ENCODE results near the gene PACS1.
"Not testable (repeated sequence)": the region's sequence is repeated elsewhere in the genome, so short reads cannot be mapped to it uniquely, and the experiment has no call there.

Gene PACS1

GRCh38 chr11:66263231-66263630 lies 193.2 kb downstream of the PACS1 start:
- no peak for DNase-seq

- DNase-seq: no peak
Observed at GRCh38 chr11:66263785-66264184, 193.7 kb downstream of the PACS1 start.

GRCh38 chr11:66264383-66264782 lies 194.3 kb downstream of the PACS1 start:
- DNase-seq: no peak

GRCh38 chr11:66264914-66265313 lies 194.8 kb downstream of the PACS1 start:
- DNase-seq: no peak

GRCh38 chr11:66265531-66266377 lies 195.7 kb downstream of the PACS1 start:
- DNase-seq: no peak

- DNase-seq: no peak
Observed at GRCh38 chr11:66266378-66267038, 196.4 kb downstream of the PACS1 start.

- DNase-seq: no peak
Observed at GRCh38 chr11:66267039-66267378, 196.9 kb downstream of the PACS1 start.

- peak; percentile 58 for DNase-seq
Observed at GRCh38 chr11:66267379-66268243, 197.5 kb downstream of the PACS1 start.

- peak; percentile 99 for DNase-seq
Observed at GRCh38 chr11:66268244-66268951, 198.3 kb downstream of the PACS1 start, which contains the start of gene RAB1B. Gene RAB1B (plus strand): TSS chr11:66268639. CDS start chr11:66268680, 41 bp downstream.

GRCh38 chr11:66268952-66269905 lies 199.2 kb downstream of the PACS1 start:
- DNase-seq: no peak

- DNase-seq: no peak
Observed at GRCh38 chr11:66271816-66272215, 201.7 kb downstream of the PACS1 start.

GRCh38 chr11:66272596-66272995 lies 202.5 kb downstream of the PACS1 start:
- no peak for DNase-seq

GRCh38 chr11:66274219-66274618 lies 204.1 kb downstream of the PACS1 start:
- DNase-seq: no peak

GRCh38 chr11:66275396-66275795 lies 205.3 kb downstream of the PACS1 start:
- no peak for DNase-seq

- DNase-seq: no peak
Observed at GRCh38 chr11:66275984-66276612, 206.0 kb downstream of the PACS1 start.

GRCh38 chr11:66276619-66277018 lies 206.5 kb downstream of the PACS1 start:
- not testable (repeated sequence) for DNase-seq

- not testable (repeated sequence) for DNase-seq
Observed at GRCh38 chr11:66277064-66277463, 207.0 kb downstream of the PACS1 start.

GRCh38 chr11:66277471-66278362 lies 207.6 kb downstream of the PACS1 start, which contains the start of gene CNIH2:
Gene CNIH2 (plus strand): TSS chr11:66278175. CDS start chr11:66278457, 282 bp downstream.
- DNase-seq: no peak

GRCh38 chr11:66278363-66279091 lies 208.5 kb downstream of the PACS1 start:
- no peak for DNase-seq

Measured in SHP77 treated with DMSO at 0.1 percent for 48 hours (cell line).